Adrenal gland (tissue), 12 donors: ENCODE data around the gene ADRB1. TPM values are rescaled to one million over a fixed set of nuclear protein-coding genes. Genes with fewer than 3 reads are reported as not detected.

Source experiments
- DNase-seq, 7 donors: peaks; one replicate each; pipeline ENCODE4 v3.0.0-alpha.2; 2019 to 2020
- H3K27ac ChIP-seq, 5 donors: fragments of 200-600 bp; sonication (generic) in 4 of 5; 1 replicate in 3 of 5; 2 replicates in 2 of 5; pipeline versions ENCODE4 v1.5.1 to v1.8.0; 2016 to 2020; ENCODE audit warnings: mild to moderate bottlenecking in 1 of 5
- H3K27me3 ChIP-seq: fragments of 200-600 bp; 2 replicates; pipeline ENCODE4 v1.8.0; 2021
- H3K36me3 ChIP-seq, 2 donors: fragments of 200-600 bp; replicated peaks in 1 of 2; 1 replicate in 1 of 2; 2 replicates in 1 of 2; pipeline versions ENCODE4 v1.5.1 to v1.8.0; 2018 to 2022
- H3K4me1 ChIP-seq, 2 donors: fragments of 200-600 bp; replicated peaks in 1 of 2; 1 replicate in 1 of 2; 2 replicates in 1 of 2; pipeline versions ENCODE4 v1.5.1 to v1.8.0; 2018 to 2021
- H3K4me3 ChIP-seq, 4 donors: fragments of 200-600 bp; sonication (generic) in 3 of 4; one replicate each; pipeline ENCODE4 v1.5.1; 2016 to 2018
- H3K9me3 ChIP-seq, 3 donors: fragments of 200-600 bp; sonication (generic) in 1 of 3; replicated peaks in 1 of 3; 1 replicate in 2 of 3; 2 replicates in 1 of 3; pipeline versions ENCODE4 v1.5.1 to v1.8.0; 2016 to 2021
- POLR2A ChIP-seq, 2 donors: fragments of 450-650 bp; IDR thresholded peaks; one replicate each; pipeline ENCODE4 v1.6.1; 2017; ENCODE audit warnings: antibody characterized with exemption in 2 of 2, mild to moderate bottlenecking in 2 of 2, moderate library complexity in 1 of 2
- whole genome bisulfite sequencing, 4 donors: extraction: QIAGEN DNeasy Blood & Tissue Kit in 2 of 4; methylation state at CpG; one replicate each; pipeline versions ENCODE4 v1.1.5 to v1.1.7; 2013 to 2017; 5-methylcytosine and 5-hydroxymethylcytosine counted together
- intact Hi-C, 2 donors: fragments of 100-400 bp; cut with DNase I; formaldehyde crosslinking; loops; one replicate each; pipeline versions ENCODE4 v1.14.1 to v1.15.0; 2022 to 2023
- polyA plus RNA-seq, 3 donors: library from polyadenylated mRNA; stranded (reverse); fragments of 200-250 nt in 2 of 3; fragments of 350-450 nt in 1 of 3; fragmentation: Illumina TruSeq in 1 of 3; extraction: RNeasy Lipid Tissue Mini Kit (QIAGEN cat#74804) in 1 of 3; gene quantifications; one replicate each; pipeline ENCODE4 v1.2.3, GENCODE V29; 2013 to 2014
- total RNA-seq, 9 donors: library from RNA; depleted of rRNA in 4 of 9; stranded (reverse); fragments of >200 nt in 4 of 9; fragments of 120-200 nt in 1 of 9; fragmentation: NEBNext Ultra II Directional in 1 of 9; extraction: Animal tissue kit (Norgen Biotek cat#: 25700) in 1 of 9; gene quantifications; one replicate each; pipeline versions ENCODE4 v1.1.0 to v1.2.4, GENCODE V29; 2013 to 2023
- TF ChIP-seq, protein P1 (sequence below), 6 experiments: fragments of 450-650 bp in 4 of 6; fragments of 200-600 bp in 2 of 6; sonication (generic) in 1 of 6; IDR thresholded peaks; 1 replicate in 5 of 6; 2 replicates in 1 of 6; pipeline versions ENCODE4 v1.5.1 to v1.8.0; 2016 to 2021; ENCODE audit warnings: antibody characterized with exemption in 6 of 6, mild to moderate bottlenecking in 2 of 6, moderate library complexity in 1 of 6
- donor health status: healthy with polysubstance abuse.
- donor health status: Bipolar disorder and iron deficiency.
- donor health status: DM: yes; HTN: yes; CAD: no.
- donor health status: DM: no; HTN: no; CAD: no.
- donor health status: DM: no; HTN: no; CAD: no.
- donor health status: DM: yes; HTN: yes; CAD: no.

ADRB1 gene
- total and polyA plus RNA-seq, 12 donors: 0.13 to 0.78 (median 0.26) TPM; not detected in 3

DNA sequence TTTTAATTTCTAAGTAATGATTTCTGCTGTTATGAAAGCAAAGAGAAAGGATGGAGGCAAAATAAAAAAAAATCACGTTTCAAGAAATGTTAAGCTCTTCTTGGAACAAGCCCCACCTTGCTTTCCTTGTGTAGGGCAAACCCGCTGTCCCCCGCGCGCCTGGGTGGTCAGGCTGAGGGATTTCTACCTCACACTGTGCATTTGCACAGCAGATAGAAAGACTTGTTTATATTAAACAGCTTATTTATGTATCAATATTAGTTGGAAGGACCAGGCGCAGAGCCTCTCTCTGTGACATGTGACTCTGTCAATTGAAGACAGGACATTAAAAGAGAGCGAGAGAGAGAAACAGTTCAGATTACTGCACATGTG, 2.4 kb downstream of the ADRB1 start:
- Histone ChIP-seq H3K4me3 (no peak overlapping the region), H3K27me3 (peaks cover 42% of the 10 kb centered on the region), H3K27ac (no peak overlapping the region), H3K9me3 (no peaks in the 10 kb centered on the region), H3K4me1 (no peaks in the 10 kb centered on the region), H3K36me3 (no peaks in the 10 kb centered on the region)
- TF ChIP-seq POLR2A (IDR thresholded peaks at IDR 0.05): no peak
- TF ChIP-seq, protein P1, sequence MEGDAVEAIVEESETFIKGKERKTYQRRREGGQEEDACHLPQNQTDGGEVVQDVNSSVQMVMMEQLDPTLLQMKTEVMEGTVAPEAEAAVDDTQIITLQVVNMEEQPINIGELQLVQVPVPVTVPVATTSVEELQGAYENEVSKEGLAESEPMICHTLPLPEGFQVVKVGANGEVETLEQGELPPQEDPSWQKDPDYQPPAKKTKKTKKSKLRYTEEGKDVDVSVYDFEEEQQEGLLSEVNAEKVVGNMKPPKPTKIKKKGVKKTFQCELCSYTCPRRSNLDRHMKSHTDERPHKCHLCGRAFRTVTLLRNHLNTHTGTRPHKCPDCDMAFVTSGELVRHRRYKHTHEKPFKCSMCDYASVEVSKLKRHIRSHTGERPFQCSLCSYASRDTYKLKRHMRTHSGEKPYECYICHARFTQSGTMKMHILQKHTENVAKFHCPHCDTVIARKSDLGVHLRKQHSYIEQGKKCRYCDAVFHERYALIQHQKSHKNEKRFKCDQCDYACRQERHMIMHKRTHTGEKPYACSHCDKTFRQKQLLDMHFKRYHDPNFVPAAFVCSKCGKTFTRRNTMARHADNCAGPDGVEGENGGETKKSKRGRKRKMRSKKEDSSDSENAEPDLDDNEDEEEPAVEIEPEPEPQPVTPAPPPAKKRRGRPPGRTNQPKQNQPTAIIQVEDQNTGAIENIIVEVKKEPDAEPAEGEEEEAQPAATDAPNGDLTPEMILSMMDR (IDR thresholded peaks at IDR 0.05): no peak
- no peak for DNase-seq
- WGBS, 4 donors: 53 to 61% (median 55%) methylated on average over 7 of the region's 7 CpGs
- intact Hi-C loops: no loop called here

DNA sequence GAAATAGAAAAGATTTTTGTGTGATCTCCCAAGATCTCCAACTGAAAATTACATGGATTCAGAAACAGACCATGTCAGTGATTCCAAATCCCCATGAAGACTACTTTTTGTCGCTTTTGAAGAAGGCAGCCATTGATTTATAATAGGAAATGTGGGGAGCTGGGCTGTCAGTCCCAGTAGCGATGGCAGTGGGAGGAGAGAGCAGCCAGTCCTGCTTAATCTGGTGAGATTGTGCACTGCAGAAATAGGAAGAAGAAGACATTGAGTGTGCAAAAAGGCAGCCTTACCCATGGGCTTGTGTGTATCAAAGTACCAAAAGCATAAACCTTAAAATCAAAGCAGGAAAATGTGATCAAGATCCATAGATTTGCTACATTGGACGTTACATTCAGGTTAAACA, 4.8 kb downstream of the ADRB1 start:
- Histone ChIP-seq H3K27ac (no peak overlapping the region), H3K36me3 (no peaks in the 10 kb centered on the region), H3K27me3 (peaks cover 47% of the 10 kb centered on the region), H3K4me3 (no peak overlapping the region), H3K4me1 (no peaks in the 10 kb centered on the region), H3K9me3 (no peaks in the 10 kb centered on the region)
- TF ChIP-seq POLR2A (IDR thresholded peaks at IDR 0.05): no peak
- TF ChIP-seq, protein P1 (IDR thresholded peaks at IDR 0.05): no peak
- DNase-seq: no peak
- intact Hi-C loops: no loop called here
- WGBS, 4 donors: 37 to 49% (median 47%) methylated on average over 3 of the region's 3 CpGs

DNA sequence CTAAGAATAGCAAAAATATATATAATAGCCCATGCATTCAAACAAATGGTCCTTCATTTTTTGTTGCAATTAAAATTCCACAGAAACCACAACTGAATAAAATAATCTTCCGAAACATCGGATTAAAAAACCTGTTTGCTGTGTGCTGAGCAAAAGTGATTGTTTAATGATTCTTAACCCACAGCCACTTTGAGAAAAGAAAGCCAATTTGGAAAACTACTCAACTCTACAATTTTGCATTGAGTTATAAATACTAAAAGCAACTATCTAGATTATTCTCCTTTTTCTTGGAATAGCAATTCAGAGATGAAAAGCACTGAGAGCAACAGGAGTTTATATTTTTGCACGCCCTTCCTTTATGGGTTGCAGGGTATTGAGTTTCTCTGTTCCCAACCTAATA, 8.0 kb downstream of the ADRB1 start:
- intact Hi-C loops: no loop called here
- H3K27ac ChIP-seq: no peak overlapping the region
- no peaks in the 10 kb centered on the region for H3K36me3 ChIP-seq
- no peaks in the 10 kb centered on the region for H3K4me1 ChIP-seq
- no peaks in the 10 kb centered on the region for H3K9me3 ChIP-seq
- H3K4me3 ChIP-seq: no peak overlapping the region
- H3K27me3 ChIP-seq: peaks cover 38% of the 10 kb centered on the region
- TF ChIP-seq, protein P1 (IDR thresholded peaks at IDR 0.05): no peak
- TF ChIP-seq POLR2A (IDR thresholded peaks at IDR 0.05): no peak
- WGBS, 4 donors: 85 to 96% (median 86%) methylated on average over 3 of the region's 3 CpGs
- DNase-seq: no peak

DNA sequence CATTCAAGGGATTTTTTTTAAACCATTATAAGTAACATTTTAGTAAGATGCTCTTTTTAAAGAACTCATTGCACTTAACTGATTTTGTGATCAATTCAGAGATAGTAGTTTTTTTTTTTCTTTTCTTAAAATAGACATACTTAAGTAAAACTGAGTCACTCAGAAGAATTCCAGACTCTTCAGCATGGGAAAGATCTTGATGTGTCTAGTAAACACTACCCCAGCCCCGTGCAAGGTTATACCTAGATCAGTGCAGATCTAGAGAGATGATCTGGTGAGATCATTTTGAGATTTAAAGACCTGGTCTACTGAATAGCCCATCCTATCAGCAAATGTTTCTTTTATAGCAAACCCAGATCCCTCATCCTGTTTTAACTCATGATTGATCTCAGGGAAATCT, 8.6 kb downstream of the ADRB1 start:
- intact Hi-C loops: no loop called here
- 45 to 72% (median 50%) methylated on average over 1 of the region's 1 CpG for WGBS, 4 donors

More for the DNA sequence above, 8.6 kb downstream of the ADRB1 start:
- TF ChIP-seq POLR2A (IDR thresholded peaks at IDR 0.05): no peak
- TF ChIP-seq, protein P1 (IDR thresholded peaks at IDR 0.05): no peak
- no peaks in the 10 kb centered on the region for H3K4me1 ChIP-seq
- H3K27ac ChIP-seq: no peak overlapping the region
- no peak overlapping the region for H3K4me3 ChIP-seq
- no peaks in the 10 kb centered on the region for H3K9me3 ChIP-seq
- no peaks in the 10 kb centered on the region for H3K36me3 ChIP-seq
- H3K27me3 ChIP-seq: peaks cover 38% of the 10 kb centered on the region
- no peak for DNase-seq
